HepG2 (cell line): ENCODE measurements around the gene POC1A. TPM values are rescaled to one million over a fixed set of nuclear protein-coding genes. Genes with fewer than 3 reads are reported as not detected.

Experiments used
- MAF1 ChIP-seq: sonication (generic); formaldehyde crosslinking; IDR thresholded peaks from 2 replicates; pipeline ENCODE4 v1.5.0; 2020; ENCODE audit warnings: missing genetic modification reagents, borderline replicate concordance
- MIER3 ChIP-seq: IDR thresholded peaks from 2 replicates; pipeline ENCODE4 v1.6.1; 2016; ENCODE audit warnings: missing compliant biosample characterization, borderline replicate concordance
- SALL2 ChIP-seq: sonication (generic); formaldehyde crosslinking; IDR thresholded peaks from 2 replicates; pipeline ENCODE4 v1.8.1; 2023; ENCODE audit warnings: mild to moderate bottlenecking, missing genetic modification reagents, inconsistent platforms
- SIX1 ChIP-seq: sonication (generic); formaldehyde crosslinking; IDR thresholded peaks from 2 replicates; pipeline ENCODE4 v1.4.0; 2020; ENCODE audit warnings: missing genetic modification reagents, borderline replicate concordance
- SPEN ChIP-seq: sonication (generic); formaldehyde crosslinking; IDR thresholded peaks from 2 replicates; pipeline ENCODE4 v1.5.1; 2020; ENCODE audit warnings: low read depth, mild to moderate bottlenecking, missing genetic modification reagents
- TAF15 ChIP-seq: fragments of 200-400 bp; formaldehyde crosslinking; IDR thresholded peaks from one replicate; pipeline ENCODE4 v1.6.1; 2018; ENCODE audit warnings: mild to moderate bottlenecking, low read depth, low read length; ENCODE audit not compliant: poor library complexity, severe bottlenecking
- U2AF2 ChIP-seq: fragments of 200-400 bp; formaldehyde crosslinking; IDR thresholded peaks from 2 replicates; pipeline ENCODE4 v1.6.1; 2017; ENCODE audit warnings: low read depth, mild to moderate bottlenecking, low read length
- ZNF143 ChIP-seq: sonication (generic); formaldehyde crosslinking; IDR thresholded peaks from 2 replicates; pipeline ENCODE4 v1.4.0; 2020; ENCODE audit warnings: missing genetic modification reagents
- ZNF484 ChIP-seq: sonication (generic); formaldehyde crosslinking; IDR thresholded peaks from 2 replicates; pipeline ENCODE4 v1.5.1; 2020; ENCODE audit warnings: mild to moderate bottlenecking, low read depth, missing genetic modification reagents, borderline replicate concordance
- ZSCAN25 ChIP-seq: sonication (generic); formaldehyde crosslinking; IDR thresholded peaks from 2 replicates; pipeline ENCODE4 v1.8.0; 2022; ENCODE audit warnings: mild to moderate bottlenecking, missing genetic modification reagents
- polyA plus RNA-seq, 8 experiments: library from polyadenylated mRNA; depleted of rRNA in 3 of 8; stranded (reverse) in 7 of 8; unstranded in 1 of 8; fragments of >200 nt; fragmentation: Illumina TruSeq in 4 of 8; extraction: Trizol in 4 of 8; gene quantifications; 2 replicates each; pipeline versions ENCODE4 v1.2.1 to v1.2.3, GENCODE V29; 2011 to 2016; ENCODE audit warnings: low read depth in 4 of 8, missing spikeins in 1 of 8, mixed read lengths in 1 of 8; ENCODE audit not compliant: insufficient read depth in 1 of 8
- total RNA-seq, 5 experiments: library from RNA; depleted of rRNA; stranded (reverse); fragments of >200 nt; fragmentation: Illumina TruSeq; extraction: Trizol; gene quantifications; 2 replicates each; pipeline ENCODE4 v1.2.3, GENCODE V29; 2016; ENCODE audit warnings: low read depth in 1 of 5
- TF ChIP-seq, protein P1 (sequence below): sonication (generic); formaldehyde crosslinking; IDR thresholded peaks from 2 replicates; pipeline ENCODE4 v1.4.0; 2020; ENCODE audit warnings: mild to moderate bottlenecking, missing genetic modification reagents
- TF ChIP-seq, protein P2 (sequence below): IDR thresholded peaks from 2 replicates; pipeline ENCODE4 v1.6.1; 2016; ENCODE audit warnings: low read depth, control low read depth
- TF ChIP-seq, protein P3 (sequence below): sonication (generic); formaldehyde crosslinking; IDR thresholded peaks from 2 replicates; pipeline ENCODE4 v1.5.0; 2020; ENCODE audit warnings: missing genetic modification reagents
- TF ChIP-seq, protein P4 (sequence below): sonication (generic); formaldehyde crosslinking; IDR thresholded peaks from 2 replicates; pipeline ENCODE4 v1.4.0; 2020; ENCODE audit warnings: missing genetic modification reagents, borderline replicate concordance
- TF ChIP-seq, protein P5 (sequence below): sonication (generic); formaldehyde crosslinking; IDR thresholded peaks from 2 replicates; pipeline ENCODE4 v1.4.0; 2020; ENCODE audit warnings: low read depth, mild to moderate bottlenecking, missing genetic modification reagents

POC1A gene
- total and polyA plus RNA-seq, 2 of the 13 experiments (the other 11 are each of a cell fraction or from before 2014, with no cell fraction given): 14.6 to 20.0 TPM

DNA sequence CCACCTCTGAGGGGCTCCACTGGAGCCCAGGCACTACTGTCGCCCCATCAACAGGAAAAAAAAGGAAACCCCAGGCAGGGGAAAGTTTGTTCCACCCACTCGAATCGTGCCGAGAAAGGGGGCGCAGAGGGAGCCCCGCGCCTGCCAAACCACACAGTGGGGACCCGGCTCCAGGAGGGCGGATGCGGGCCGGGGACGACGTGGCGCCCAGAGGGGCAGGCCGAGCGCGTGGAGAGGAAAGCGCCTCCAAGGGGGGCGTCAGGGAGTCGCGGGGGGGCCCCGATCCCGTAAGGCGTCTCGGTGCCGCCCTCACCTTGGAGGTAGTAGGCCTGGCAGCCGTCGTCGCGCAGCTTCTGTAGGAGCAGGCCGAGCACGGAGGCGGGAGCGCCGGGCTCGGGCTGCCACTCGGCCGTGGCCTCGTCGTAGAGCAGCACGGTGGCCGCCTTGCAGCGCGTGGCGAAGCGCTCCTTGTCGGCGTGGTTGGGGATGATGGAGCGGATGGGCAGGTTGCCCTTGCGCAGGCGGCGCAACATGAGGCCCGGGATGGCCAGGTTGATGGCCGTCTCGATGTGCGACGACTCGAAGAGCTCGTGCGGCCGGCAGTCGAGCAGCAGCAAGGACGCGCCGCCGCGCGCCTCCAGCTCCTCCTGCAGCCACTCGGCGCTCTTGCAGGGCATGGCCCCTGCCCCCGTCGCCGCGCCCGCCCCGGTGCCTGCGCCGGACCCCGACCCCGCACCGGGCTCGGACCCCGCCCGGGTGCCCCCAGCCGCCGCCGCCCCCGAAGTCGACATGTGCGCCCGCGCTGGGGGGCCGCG, 98.5 kb downstream of the POC1A start (continued):
- TF ChIP-seq, protein P1, sequence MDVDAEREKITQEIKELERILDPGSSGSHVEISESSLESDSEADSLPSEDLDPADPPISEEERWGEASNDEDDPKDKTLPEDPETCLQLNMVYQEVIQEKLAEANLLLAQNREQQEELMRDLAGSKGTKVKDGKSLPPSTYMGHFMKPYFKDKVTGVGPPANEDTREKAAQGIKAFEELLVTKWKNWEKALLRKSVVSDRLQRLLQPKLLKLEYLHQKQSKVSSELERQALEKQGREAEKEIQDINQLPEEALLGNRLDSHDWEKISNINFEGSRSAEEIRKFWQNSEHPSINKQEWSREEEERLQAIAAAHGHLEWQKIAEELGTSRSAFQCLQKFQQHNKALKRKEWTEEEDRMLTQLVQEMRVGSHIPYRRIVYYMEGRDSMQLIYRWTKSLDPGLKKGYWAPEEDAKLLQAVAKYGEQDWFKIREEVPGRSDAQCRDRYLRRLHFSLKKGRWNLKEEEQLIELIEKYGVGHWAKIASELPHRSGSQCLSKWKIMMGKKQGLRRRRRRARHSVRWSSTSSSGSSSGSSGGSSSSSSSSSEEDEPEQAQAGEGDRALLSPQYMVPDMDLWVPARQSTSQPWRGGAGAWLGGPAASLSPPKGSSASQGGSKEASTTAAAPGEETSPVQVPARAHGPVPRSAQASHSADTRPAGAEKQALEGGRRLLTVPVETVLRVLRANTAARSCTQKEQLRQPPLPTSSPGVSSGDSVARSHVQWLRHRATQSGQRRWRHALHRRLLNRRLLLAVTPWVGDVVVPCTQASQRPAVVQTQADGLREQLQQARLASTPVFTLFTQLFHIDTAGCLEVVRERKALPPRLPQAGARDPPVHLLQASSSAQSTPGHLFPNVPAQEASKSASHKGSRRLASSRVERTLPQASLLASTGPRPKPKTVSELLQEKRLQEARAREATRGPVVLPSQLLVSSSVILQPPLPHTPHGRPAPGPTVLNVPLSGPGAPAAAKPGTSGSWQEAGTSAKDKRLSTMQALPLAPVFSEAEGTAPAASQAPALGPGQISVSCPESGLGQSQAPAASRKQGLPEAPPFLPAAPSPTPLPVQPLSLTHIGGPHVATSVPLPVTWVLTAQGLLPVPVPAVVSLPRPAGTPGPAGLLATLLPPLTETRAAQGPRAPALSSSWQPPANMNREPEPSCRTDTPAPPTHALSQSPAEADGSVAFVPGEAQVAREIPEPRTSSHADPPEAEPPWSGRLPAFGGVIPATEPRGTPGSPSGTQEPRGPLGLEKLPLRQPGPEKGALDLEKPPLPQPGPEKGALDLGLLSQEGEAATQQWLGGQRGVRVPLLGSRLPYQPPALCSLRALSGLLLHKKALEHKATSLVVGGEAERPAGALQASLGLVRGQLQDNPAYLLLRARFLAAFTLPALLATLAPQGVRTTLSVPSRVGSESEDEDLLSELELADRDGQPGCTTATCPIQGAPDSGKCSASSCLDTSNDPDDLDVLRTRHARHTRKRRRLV (CRISPR knock-in tag): peak; percentile 57; the same call in 1 of the 2 replicates
- no peak for TF ChIP-seq TAF15
- no peak for TF ChIP-seq SIX1 (CRISPR knock-in tag)
- no peak for TF ChIP-seq U2AF2
- peak; percentile 65; the same call in 1 of the 2 replicates for TF ChIP-seq SPEN (CRISPR knock-in tag)
- TF ChIP-seq, protein P2, sequence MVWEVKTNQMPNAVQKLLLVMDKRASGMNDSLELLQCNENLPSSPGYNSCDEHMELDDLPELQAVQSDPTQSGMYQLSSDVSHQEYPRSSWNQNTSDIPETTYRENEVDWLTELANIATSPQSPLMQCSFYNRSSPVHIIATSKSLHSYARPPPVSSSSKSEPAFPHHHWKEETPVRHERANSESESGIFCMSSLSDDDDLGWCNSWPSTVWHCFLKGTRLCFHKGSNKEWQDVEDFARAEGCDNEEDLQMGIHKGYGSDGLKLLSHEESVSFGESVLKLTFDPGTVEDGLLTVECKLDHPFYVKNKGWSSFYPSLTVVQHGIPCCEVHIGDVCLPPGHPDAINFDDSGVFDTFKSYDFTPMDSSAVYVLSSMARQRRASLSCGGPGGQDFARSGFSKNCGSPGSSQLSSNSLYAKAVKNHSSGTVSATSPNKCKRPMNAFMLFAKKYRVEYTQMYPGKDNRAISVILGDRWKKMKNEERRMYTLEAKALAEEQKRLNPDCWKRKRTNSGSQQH (CRISPR knock-in tag): peak; percentile 59; the same call in 1 of the 2 replicates
- TF ChIP-seq, protein P3, sequence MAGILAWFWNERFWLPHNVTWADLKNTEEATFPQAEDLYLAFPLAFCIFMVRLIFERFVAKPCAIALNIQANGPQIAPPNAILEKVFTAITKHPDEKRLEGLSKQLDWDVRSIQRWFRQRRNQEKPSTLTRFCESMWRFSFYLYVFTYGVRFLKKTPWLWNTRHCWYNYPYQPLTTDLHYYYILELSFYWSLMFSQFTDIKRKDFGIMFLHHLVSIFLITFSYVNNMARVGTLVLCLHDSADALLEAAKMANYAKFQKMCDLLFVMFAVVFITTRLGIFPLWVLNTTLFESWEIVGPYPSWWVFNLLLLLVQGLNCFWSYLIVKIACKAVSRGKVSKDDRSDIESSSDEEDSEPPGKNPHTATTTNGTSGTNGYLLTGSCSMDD (CRISPR knock-in tag): peak; percentile 77; the same call in 1 of the 2 replicates
- TF ChIP-seq, protein P4, sequence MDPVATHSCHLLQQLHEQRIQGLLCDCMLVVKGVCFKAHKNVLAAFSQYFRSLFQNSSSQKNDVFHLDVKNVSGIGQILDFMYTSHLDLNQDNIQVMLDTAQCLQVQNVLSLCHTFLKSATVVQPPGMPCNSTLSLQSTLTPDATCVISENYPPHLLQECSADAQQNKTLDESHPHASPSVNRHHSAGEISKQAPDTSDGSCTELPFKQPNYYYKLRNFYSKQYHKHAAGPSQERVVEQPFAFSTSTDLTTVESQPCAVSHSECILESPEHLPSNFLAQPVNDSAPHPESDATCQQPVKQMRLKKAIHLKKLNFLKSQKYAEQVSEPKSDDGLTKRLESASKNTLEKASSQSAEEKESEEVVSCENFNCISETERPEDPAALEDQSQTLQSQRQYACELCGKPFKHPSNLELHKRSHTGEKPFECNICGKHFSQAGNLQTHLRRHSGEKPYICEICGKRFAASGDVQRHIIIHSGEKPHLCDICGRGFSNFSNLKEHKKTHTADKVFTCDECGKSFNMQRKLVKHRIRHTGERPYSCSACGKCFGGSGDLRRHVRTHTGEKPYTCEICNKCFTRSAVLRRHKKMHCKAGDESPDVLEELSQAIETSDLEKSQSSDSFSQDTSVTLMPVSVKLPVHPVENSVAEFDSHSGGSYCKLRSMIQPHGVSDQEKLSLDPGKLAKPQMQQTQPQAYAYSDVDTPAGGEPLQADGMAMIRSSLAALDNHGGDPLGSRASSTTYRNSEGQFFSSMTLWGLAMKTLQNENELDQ (CRISPR knock-in tag): no peak
- TF ChIP-seq, protein P5, sequence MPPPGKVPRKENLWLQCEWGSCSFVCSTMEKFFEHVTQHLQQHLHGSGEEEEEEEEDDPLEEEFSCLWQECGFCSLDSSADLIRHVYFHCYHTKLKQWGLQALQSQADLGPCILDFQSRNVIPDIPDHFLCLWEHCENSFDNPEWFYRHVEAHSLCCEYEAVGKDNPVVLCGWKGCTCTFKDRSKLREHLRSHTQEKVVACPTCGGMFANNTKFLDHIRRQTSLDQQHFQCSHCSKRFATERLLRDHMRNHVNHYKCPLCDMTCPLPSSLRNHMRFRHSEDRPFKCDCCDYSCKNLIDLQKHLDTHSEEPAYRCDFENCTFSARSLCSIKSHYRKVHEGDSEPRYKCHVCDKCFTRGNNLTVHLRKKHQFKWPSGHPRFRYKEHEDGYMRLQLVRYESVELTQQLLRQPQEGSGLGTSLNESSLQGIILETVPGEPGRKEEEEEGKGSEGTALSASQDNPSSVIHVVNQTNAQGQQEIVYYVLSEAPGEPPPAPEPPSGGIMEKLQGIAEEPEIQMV (CRISPR knock-in tag): peak; percentile 70; the same call in 1 of the 2 replicates
- no peak for TF ChIP-seq MIER3 (CRISPR knock-in tag)
- TF ChIP-seq ZNF484: 0 out of 2 replicates have a peak, but pooled peaks have one; percentile 51
- peak; percentile 69; the same call in 1 of the 2 replicates for TF ChIP-seq SALL2 (CRISPR knock-in tag)
- 0 out of 2 replicates have a peak, but pooled peaks have one; percentile 74 for TF ChIP-seq ZSCAN25 (CRISPR knock-in tag)
- peak; percentile 52; the same call in 1 of the 2 replicates for TF ChIP-seq ZNF143 (CRISPR knock-in tag)
- no peak for TF ChIP-seq MAF1 (CRISPR knock-in tag)
